CD4-positive, alpha-beta T cell treated with Interferon alpha-2 for 1 hour (primary cell): ENCODE data around the gene TSPY4.
"Not testable (repeated sequence)": the region's sequence is repeated elsewhere in the genome, so short reads cannot be mapped to it uniquely, and the experiment has no call there.

Source experiments
- DNase-seq, 2 donors: peaks; one replicate each; pipeline ENCODE4 v3.0.0-alpha.2; 2020 to 2022

Gene TSPY4, protein sequence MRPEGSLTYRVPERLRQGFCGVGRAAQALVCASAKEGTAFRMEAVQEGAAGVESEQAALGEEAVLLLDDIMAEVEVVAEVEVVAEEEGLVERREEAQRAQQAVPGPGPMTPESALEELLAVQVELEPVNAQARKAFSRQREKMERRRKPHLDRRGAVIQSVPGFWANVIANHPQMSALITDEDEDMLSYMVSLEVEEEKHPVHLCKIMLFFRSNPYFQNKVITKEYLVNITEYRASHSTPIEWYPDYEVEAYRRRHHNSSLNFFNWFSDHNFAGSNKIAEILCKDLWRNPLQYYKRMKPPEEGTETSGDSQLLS

GRCh38 chrY:9337164-9337563 lies at the start of gene TSPY4:
Gene TSPY4, plus strand, starts transcription at chrY:9337464. Its CDS starts 46 bp downstream, at chrY:9337510.
- not testable (repeated sequence) for DNase-seq

- no peak for DNase-seq
These were observed 16.3 kb upstream of the TSPY4 start for GRCh38 chrY:9320996-9321395.

- DNase-seq = not testable (repeated sequence)
These were observed 20.2 kb downstream of the TSPY4 start, which contains the start of gene TSPY8 for GRCh38 chrY:9357497-9357896. Gene TSPY8, plus strand, starts transcription at chrY:9357797. Its CDS starts 46 bp downstream, at chrY:9357843.
